IMR-90 (cell line): ENCODE data around the gene AANAT. TPM values are rescaled to one million over a fixed set of nuclear protein-coding genes. Genes with fewer than 3 reads are reported as not detected.
A peak's percentile ranks its signal among the peaks of the same experiment; 100 is the strongest.

ENCODE experiments used
- ATAC-seq: fragments of 200-7000 bp; cut with Tn5 transposase; 2 replicates; pipeline ENCODE4 v1.9.1; 2020; ENCODE audit warnings: low read depth, mild to moderate bottlenecking, moderate library complexity
- BruUV-seq: library from RNA; stranded (reverse); fragments of 400-500 nt; replicated peaks from 2 replicates; lab custom pipeline; 2021; lab: Mats Ljungman, UMichigan
- CTCF ChIA-PET: fragments of 300-600 bp; formaldehyde crosslinking; extraction: SDS; loops from one replicate; lab custom pipeline; 2021; ENCODE audit warnings: antibody characterized with exemption; lab: Yijun Ruan, JAX
- POLR2A ChIA-PET: fragments of 300-600 bp; sonication (Branson Sonifier 250); formaldehyde crosslinking; loops from one replicate; lab custom pipeline; 2022; ENCODE audit warnings: antibody characterized with exemption; ENCODE audit not compliant: unreplicated experiment; lab: Charles Lee
- DNase-seq: peaks from one replicate; pipeline ENCODE4 v3.0.0; 2013
- H2AFZ ChIP-seq: replicated peaks from 2 replicates; pipeline ENCODE3; 2013; ENCODE audit warnings: low read length, mild to moderate bottlenecking; ENCODE audit not compliant: poor library complexity
- H2AK5ac ChIP-seq: 2 replicates; pipeline ENCODE4 v1.6.1; 2013; ENCODE audit warnings: low read depth, low read length, inconsistent platforms
- H2AK9ac ChIP-seq: replicated peaks from 2 replicates; pipeline ENCODE3; 2013; ENCODE audit warnings: mild to moderate bottlenecking, low read depth, low read length, moderate library complexity; ENCODE audit not compliant: poor library complexity
- H2BK120ac ChIP-seq: 2 replicates; pipeline ENCODE4 v1.6.1; 2013; ENCODE audit warnings: low read depth, low read length, inconsistent platforms
- H2BK15ac ChIP-seq: 3 replicates; pipeline ENCODE4 v1.6.1; 2013; ENCODE audit warnings: low read depth, low read length, inconsistent platforms
- H2BK20ac ChIP-seq: 2 replicates; pipeline ENCODE4 v1.6.1; 2013; ENCODE audit warnings: low read depth, mild to moderate bottlenecking, inconsistent platforms, low read length, moderate library complexity
- H2BK5ac ChIP-seq: 2 replicates; pipeline ENCODE4 v1.6.1; 2013; ENCODE audit warnings: mild to moderate bottlenecking, low read depth, low read length, inconsistent platforms; ENCODE audit not compliant: poor library complexity, severe bottlenecking
- H3K14ac ChIP-seq: replicated peaks from 2 replicates; pipeline ENCODE4 v1.6.1; 2013; ENCODE audit warnings: low read depth, low read length, inconsistent platforms
- H3K18ac ChIP-seq: 2 replicates; pipeline ENCODE4 v1.6.1; 2013; ENCODE audit warnings: low read depth, low read length, control low read depth
- H3K23ac ChIP-seq: 2 replicates; pipeline ENCODE4 v1.6.1; 2013; ENCODE audit warnings: low read depth, low read length, inconsistent platforms
- H3K27ac ChIP-seq: 2 replicates; pipeline ENCODE4 v1.5.1; 2013; ENCODE audit warnings: mild to moderate bottlenecking, control low read depth, low read length; ENCODE audit not compliant: insufficient read depth
- H3K27me3 ChIP-seq: 2 replicates; pipeline ENCODE4 v1.6.1; 2013; ENCODE audit warnings: low read length; ENCODE audit not compliant: control insufficient read depth, insufficient read depth
- H3K36me3 ChIP-seq: 2 replicates; pipeline ENCODE4 v1.6.1; 2013; ENCODE audit warnings: low read length, mixed read lengths; ENCODE audit not compliant: control insufficient read depth, insufficient read depth
- H3K4ac ChIP-seq: 2 replicates; pipeline ENCODE4 v1.6.1; 2013; ENCODE audit warnings: low read depth, low read length, inconsistent platforms
- H3K4me1 ChIP-seq: 2 replicates; pipeline ENCODE4 v1.6.1; 2013; ENCODE audit warnings: low read length, mixed read lengths; ENCODE audit not compliant: control insufficient read depth, insufficient read depth
- H3K4me2 ChIP-seq: 2 replicates; pipeline ENCODE4 v1.6.1; 2013; ENCODE audit warnings: low read depth, mild to moderate bottlenecking, control low read depth, low read length, moderate library complexity
- H3K4me3 ChIP-seq: 2 replicates; pipeline ENCODE4 v1.5.1; 2013; ENCODE audit warnings: low read depth, mild to moderate bottlenecking, control low read depth, low read length, moderate library complexity; ENCODE audit not compliant: insufficient read depth
- H3K56ac ChIP-seq: 2 replicates; pipeline ENCODE4 v1.6.1; 2013; ENCODE audit warnings: low read length, inconsistent platforms; ENCODE audit not compliant: insufficient read depth; ENCODE audit errors: extremely low read depth
- H3K79me1 ChIP-seq, 2 experiments: 2 replicates each; pipeline ENCODE4 v1.6.1; 2013; ENCODE audit warnings: low read length in 2 of 2, inconsistent platforms in 1 of 2, low read depth in 1 of 2
- H3K9ac ChIP-seq: 2 replicates; pipeline ENCODE4 v1.6.1; 2013; ENCODE audit warnings: low read depth, low read length, control low read depth
- H3K9me1 ChIP-seq: 2 replicates; pipeline ENCODE4 v1.6.1; 2013; ENCODE audit warnings: low read length, inconsistent platforms; ENCODE audit not compliant: insufficient read depth
- H3K9me3 ChIP-seq: 2 replicates; pipeline ENCODE4 v1.6.1; 2013; ENCODE audit warnings: low read length; ENCODE audit not compliant: control insufficient read depth, insufficient read depth
- H4K20me1 ChIP-seq: 2 replicates; pipeline ENCODE4 v1.6.1; 2013; ENCODE audit warnings: low read length, inconsistent platforms; ENCODE audit not compliant: insufficient read depth
- H4K5ac ChIP-seq: 2 replicates; pipeline ENCODE4 v1.6.1; 2013; ENCODE audit warnings: mild to moderate bottlenecking, low read depth, low read length, control low read depth
- H4K8ac ChIP-seq, 2 experiments: 2 replicates each; pipeline ENCODE4 v1.6.1; 2013; ENCODE audit warnings: low read depth in 2 of 2, low read length in 2 of 2, control low read depth in 1 of 2, inconsistent platforms in 1 of 2
- H4K91ac ChIP-seq: 2 replicates; pipeline ENCODE4 v1.6.1; 2013; ENCODE audit warnings: low read depth, low read length, inconsistent platforms; ENCODE audit not compliant: insufficient read depth
- BHLHE40 ChIP-seq: fragments of 150-350 bp; IDR thresholded peaks from 2 replicates; pipeline ENCODE4 v1.6.1; 2016; ENCODE audit warnings: mild to moderate bottlenecking, low read depth, low read length
- CEBPB ChIP-seq: IDR thresholded peaks from 2 replicates; pipeline ENCODE4 v1.6.1; 2012; ENCODE audit warnings: low read depth, low read length, improper control_type of control experiment
- CHD1 ChIP-seq: IDR thresholded peaks from 2 replicates; pipeline ENCODE4 v1.6.1; 2012; ENCODE audit warnings: low read depth, low read length, improper control_type of control experiment
- FOS ChIP-seq: fragments of 150-350 bp; IDR thresholded peaks from 2 replicates; pipeline ENCODE4 v1.6.1; 2016; ENCODE audit warnings: low read depth, low read length
- MAFK ChIP-seq: IDR thresholded peaks from 2 replicates; pipeline ENCODE4 v1.6.1; 2012; ENCODE audit warnings: low read depth, low read length, improper control_type of control experiment
- MAZ ChIP-seq: IDR thresholded peaks from 2 replicates; pipeline ENCODE4 v1.6.1; 2012; ENCODE audit warnings: low read depth, mild to moderate bottlenecking, low read length, improper control_type of control experiment, moderate library complexity, borderline replicate concordance
- MXI1 ChIP-seq: IDR thresholded peaks from 2 replicates; pipeline ENCODE4 v1.6.1; 2012; ENCODE audit warnings: low read depth, mild to moderate bottlenecking, low read length, moderate library complexity, borderline replicate concordance
- NFE2L2 ChIP-seq: fragments of 150-350 bp; IDR thresholded peaks from 2 replicates; pipeline ENCODE4 v1.6.1; 2016; ENCODE audit warnings: low read depth, mild to moderate bottlenecking, low read length
- POLR2A ChIP-seq: IDR thresholded peaks from 2 replicates; pipeline ENCODE4 v1.6.1; 2012; ENCODE audit warnings: mild to moderate bottlenecking, low read depth, low read length
- RAD21 ChIP-seq: IDR thresholded peaks from 2 replicates; pipeline ENCODE4 v1.6.1; 2012; ENCODE audit warnings: low read length, improper control_type of control experiment
- RCOR1 ChIP-seq: IDR thresholded peaks from 2 replicates; pipeline ENCODE4 v1.6.1; 2012; ENCODE audit warnings: mild to moderate bottlenecking, low read length, improper control_type of control experiment; ENCODE audit not compliant: insufficient replicate concordance
- RFX5 ChIP-seq: IDR thresholded peaks from 2 replicates; pipeline ENCODE4 v1.8.0; 2012; ENCODE audit warnings: low read depth, mild to moderate bottlenecking, low read length, moderate library complexity
- SMC3 ChIP-seq: fragments of 150-350 bp; IDR thresholded peaks from 2 replicates; pipeline ENCODE4 v1.6.1; 2016; ENCODE audit warnings: low read depth, mild to moderate bottlenecking, antibody characterized with exemption, low read length, moderate library complexity
- WGBS, 2 experiments: methylation state at CpG; one replicate each; pipeline versions ENCODE4 v1.1.5 to v1.1.7; 2013; ENCODE audit warnings: missing lambda C conversion rate in 2 of 2; ENCODE audit not compliant: insufficient read length in 1 of 2; ENCODE audit errors: extremely low coverage in 2 of 2; 5-methylcytosine and 5-hydroxymethylcytosine counted together
- dilution Hi-C: fragments of 300-500 bp; cut with HindIII; formaldehyde crosslinking; loops from one replicate; pipeline ENCODE4 v1.14.3; 2018; ENCODE audit warnings: low sequenced_read_pairs; ENCODE audit not compliant: unreplicated experiment
- in situ Hi-C: fragments of 300-500 bp; cut with MboI; formaldehyde crosslinking; loops from 3 replicates; pipeline ENCODE4 v1.14.3; 2019; ENCODE audit warnings: low sequenced_read_pairs, inconsistent platforms, mixed read lengths
- intact Hi-C: fragments of 100-400 bp; cut with micrococcal nuclease; formaldehyde crosslinking; loops from 2 replicates; pipeline ENCODE4 v1.10.0; 2022
- polyA plus RNA-seq, 3 experiments: library from polyadenylated mRNA; depleted of rRNA; stranded (reverse); fragments of >200 nt; gene quantifications; 2 replicates each; pipeline ENCODE4 v1.2.3, GENCODE V29; 2012; ENCODE audit warnings: low replicate concordance in 1 of 3
- total RNA-seq: library from RNA; depleted of rRNA; stranded (reverse); fragments of >200 nt; gene quantifications from 2 replicates; pipeline ENCODE4 v1.2.3, GENCODE V29; 2012
- TF ChIP-seq, protein P1 (sequence below): fragments of 150-350 bp; IDR thresholded peaks from 2 replicates; pipeline ENCODE4 v1.6.1; 2016; ENCODE audit warnings: low read depth, mild to moderate bottlenecking, low read length, moderate library complexity, borderline replicate concordance
- TF ChIP-seq, protein P2 (sequence below): conservative IDR thresholded peaks from 2 replicates; pipeline ENCODE4 v1.5.1; 2012; ENCODE audit warnings: mild to moderate bottlenecking, low read depth, low read length, improper control_type of control experiment

Gene AANAT
- total and polyA plus RNA-seq, 2 of the 4 experiments (the other 2 are of a cell fraction) = 0.21 TPM; not detected in 1

DNA sequence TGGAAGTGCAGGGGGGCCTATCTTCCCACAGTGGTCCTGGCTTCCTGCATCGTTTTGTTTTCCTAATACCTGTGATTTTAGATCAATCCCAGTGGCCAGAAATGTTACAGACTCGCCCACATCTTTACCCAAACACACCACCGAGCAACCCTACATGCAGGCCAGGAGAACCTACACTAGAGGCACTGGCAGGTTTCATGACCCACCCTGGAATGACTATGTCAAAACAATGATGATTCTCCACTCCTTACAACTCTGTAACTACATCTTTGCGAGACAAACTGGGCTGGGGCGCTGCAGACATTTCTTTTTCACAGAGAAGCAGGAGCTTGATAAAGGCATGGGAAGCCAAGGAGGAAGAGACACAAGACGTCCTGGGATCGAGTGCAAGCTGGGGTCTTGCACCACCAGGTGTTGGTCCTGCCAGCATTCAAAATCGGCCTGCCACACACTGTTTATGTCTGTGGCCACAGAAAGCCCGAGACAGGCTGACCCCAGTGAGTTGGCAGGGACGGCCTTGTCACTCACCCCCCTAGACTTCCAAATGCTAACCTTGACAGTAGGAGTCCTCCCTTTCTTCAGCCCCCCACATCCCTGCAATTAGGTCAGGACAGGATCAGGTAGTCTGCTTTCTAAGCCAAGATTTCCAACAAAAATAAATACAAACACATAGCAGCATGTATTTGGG, 46.9 kb upstream of the AANAT start:
- Histone ChIP-seq H4K5ac (no peak overlapping the region), H3K4ac (no peak overlapping the region), H2BK120ac (no peak overlapping the region), H3K14ac (0 out of 2 replicates have a peak overlapping the region, but pooled peaks have one; percentile 1), H3K23ac (no peak overlapping the region), H4K91ac (no peak overlapping the region), H2AK9ac (no peak overlapping the region), H3K4me3 (no peak overlapping the region), H3K9ac (no peak overlapping the region), H3K27me3 (no peaks in the 10 kb centered on the region), H3K9me3 (no peaks in the 10 kb centered on the region), H4K8ac (no peak overlapping the region), H3K18ac (no peak overlapping the region), H3K9me1 (peaks cover 28% of the 10 kb centered on the region), H3K56ac (no peak overlapping the region), H2AK5ac (no peak overlapping the region; the same call in 1 of the 2 replicates), H2BK20ac (no peak overlapping the region), H4K20me1 (peaks cover 73% of the 10 kb centered on the region), H3K4me1 (peaks cover 7% of the 10 kb centered on the region), H3K27ac (no peak overlapping the region), H2BK5ac (no peak overlapping the region), H3K36me3 (peaks cover 9% of the 10 kb centered on the region; the same call in 1 of the 2 replicates), H2BK15ac (no peak overlapping the region), H3K4me2 (no peak overlapping the region), H2AFZ (no peak overlapping the region), H3K79me1 (peaks cover 47 to 77% of the 10 kb centered on the region in 2 experiments)
- CTCF ChIA-PET = interaction anchor here (0.7 kb wide), 1 partner anchor 38 kb away, joined by 3 read pairs; no protein-coding TSS in a partner anchor
- DNase-seq (no peak), ATAC-seq (no peak)
- 60% methylated on average over 8 of the region's 10 CpGs; no CpG with 5 or more reads in 1 of the 2 experiments for WGBS, 2 experiments
- dilution Hi-C loops = no loop called here
- POLR2A ChIA-PET = no interaction called here
- intact Hi-C loops = no loop called here
- no TSS peak for BruUV-seq
- in situ Hi-C loops = no loop called here
- no peak for TF ChIP-seq RAD21
- TF ChIP-seq POLR2A = no peak
- TF ChIP-seq RFX5 = no peak
- TF ChIP-seq NFE2L2 = no peak
- no peak for TF ChIP-seq FOS
- no peak for TF ChIP-seq BHLHE40
- TF ChIP-seq MAZ = no peak
- no peak for TF ChIP-seq SMC3
- no peak for TF ChIP-seq CHD1
- TF ChIP-seq, protein P1, sequence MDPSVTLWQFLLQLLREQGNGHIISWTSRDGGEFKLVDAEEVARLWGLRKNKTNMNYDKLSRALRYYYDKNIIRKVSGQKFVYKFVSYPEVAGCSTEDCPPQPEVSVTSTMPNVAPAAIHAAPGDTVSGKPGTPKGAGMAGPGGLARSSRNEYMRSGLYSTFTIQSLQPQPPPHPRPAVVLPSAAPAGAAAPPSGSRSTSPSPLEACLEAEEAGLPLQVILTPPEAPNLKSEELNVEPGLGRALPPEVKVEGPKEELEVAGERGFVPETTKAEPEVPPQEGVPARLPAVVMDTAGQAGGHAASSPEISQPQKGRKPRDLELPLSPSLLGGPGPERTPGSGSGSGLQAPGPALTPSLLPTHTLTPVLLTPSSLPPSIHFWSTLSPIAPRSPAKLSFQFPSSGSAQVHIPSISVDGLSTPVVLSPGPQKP = no peak
- TF ChIP-seq MAFK = no peak
- no peak for TF ChIP-seq RCOR1
- no peak for TF ChIP-seq MXI1
- TF ChIP-seq, protein P2, sequence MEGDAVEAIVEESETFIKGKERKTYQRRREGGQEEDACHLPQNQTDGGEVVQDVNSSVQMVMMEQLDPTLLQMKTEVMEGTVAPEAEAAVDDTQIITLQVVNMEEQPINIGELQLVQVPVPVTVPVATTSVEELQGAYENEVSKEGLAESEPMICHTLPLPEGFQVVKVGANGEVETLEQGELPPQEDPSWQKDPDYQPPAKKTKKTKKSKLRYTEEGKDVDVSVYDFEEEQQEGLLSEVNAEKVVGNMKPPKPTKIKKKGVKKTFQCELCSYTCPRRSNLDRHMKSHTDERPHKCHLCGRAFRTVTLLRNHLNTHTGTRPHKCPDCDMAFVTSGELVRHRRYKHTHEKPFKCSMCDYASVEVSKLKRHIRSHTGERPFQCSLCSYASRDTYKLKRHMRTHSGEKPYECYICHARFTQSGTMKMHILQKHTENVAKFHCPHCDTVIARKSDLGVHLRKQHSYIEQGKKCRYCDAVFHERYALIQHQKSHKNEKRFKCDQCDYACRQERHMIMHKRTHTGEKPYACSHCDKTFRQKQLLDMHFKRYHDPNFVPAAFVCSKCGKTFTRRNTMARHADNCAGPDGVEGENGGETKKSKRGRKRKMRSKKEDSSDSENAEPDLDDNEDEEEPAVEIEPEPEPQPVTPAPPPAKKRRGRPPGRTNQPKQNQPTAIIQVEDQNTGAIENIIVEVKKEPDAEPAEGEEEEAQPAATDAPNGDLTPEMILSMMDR = no peak
- TF ChIP-seq CEBPB = no peak
